Measurements from ENCODE around the gene DTX3.

The DTX3 gene

GRCh38 chr12:57581802-57582201, 22.8 kb upstream of the DTX3 start:
- POLR2A ChIA-PET, result no interaction called here
- no CpG with 5 or more reads among the region's 1 CpG for WGBS (ENCODE audit: insufficient coverage)
- Histone ChIP-seq H3K36me3 (ENCODE audit: control insufficient read depth in 4 of 4, insufficient read depth in 4 of 4, low read length in 3 of 4) (peaks cover 0 to 6% (median 2%) of the 10 kb centered on the region in 4 experiments), H3K27me3 (replicated peaks in 2 of 5; ENCODE audit: control insufficient read depth in 4 of 5, insufficient read depth in 5 of 5, low read length in 4 of 5) (peaks cover 0 to 24% (median 0%) of the 10 kb centered on the region in 5 experiments), H3K4me1 (ENCODE audit: control extremely low read depth in 1 of 4, control insufficient read depth in 4 of 4, insufficient read depth in 4 of 4, low read length in 3 of 4) (no peaks in the 10 kb centered on the region), H3K9me3 (ENCODE audit: control extremely low read depth in 1 of 5, control insufficient read depth in 4 of 5, insufficient read depth in 2 of 5, low read depth in 1 of 5, low read length in 4 of 5) (no peaks in the 10 kb centered on the region), H3K4me3 (ENCODE audit: control insufficient read depth in 1 of 7, extremely low read depth in 1 of 7, insufficient read depth in 4 of 7, low read depth in 2 of 7, low read length in 6 of 7) (no peak overlapping the region), H3K27ac (ENCODE audit: insufficient read depth in 1 of 2, low read depth in 1 of 2, low read length in 2 of 2, poor library complexity in 1 of 2, severe bottlenecking in 2 of 2) (no peak overlapping the region)
- CTCF ChIA-PET, result interaction anchor here (0.7 to 7.7 kb wide), 17 partner anchors 10 to 160 kb away, joined by 3 to 121 read pairs (median 7); no protein-coding TSS in a partner anchor
- no peak for DNase-seq

- ChIA-PET CTCF (interaction anchor here (0.7 to 7.7 kb wide), 17 partner anchors 10 to 187 kb away, joined by 3 to 121 read pairs (median 10); no protein-coding TSS in a partner anchor), POLR2A (no interaction called here)
- WGBS (ENCODE audit: insufficient coverage), result 100% methylated on average over 1 of the region's 1 CpG
- Histone ChIP-seq H3K27ac (ENCODE audit: insufficient read depth in 1 of 2, low read depth in 1 of 2, low read length in 2 of 2, poor library complexity in 1 of 2, severe bottlenecking in 2 of 2) (no peak overlapping the region), H3K36me3 (ENCODE audit: control insufficient read depth in 4 of 4, insufficient read depth in 4 of 4, low read length in 3 of 4) (peaks cover 0 to 6% (median 2%) of the 10 kb centered on the region in 4 experiments), H3K4me3 (ENCODE audit: control insufficient read depth in 1 of 7, extremely low read depth in 1 of 7, insufficient read depth in 4 of 7, low read depth in 2 of 7, low read length in 6 of 7) (no peak overlapping the region), H3K9me3 (ENCODE audit: control extremely low read depth in 1 of 5, control insufficient read depth in 4 of 5, insufficient read depth in 2 of 5, low read depth in 1 of 5, low read length in 4 of 5) (no peaks in the 10 kb centered on the region), H3K4me1 (ENCODE audit: control extremely low read depth in 1 of 4, control insufficient read depth in 4 of 4, insufficient read depth in 4 of 4, low read length in 3 of 4) (no peaks in the 10 kb centered on the region), H3K27me3 (replicated peaks in 2 of 5; ENCODE audit: control insufficient read depth in 4 of 5, insufficient read depth in 5 of 5, low read length in 4 of 5) (peaks cover 0 to 27% (median 4%) of the 10 kb centered on the region in 5 experiments)
- no peak for DNase-seq
Measured at GRCh38 chr12:57582440-57582839, 22.2 kb upstream of the DTX3 start.

- Histone ChIP-seq H3K4me1 (ENCODE audit: control extremely low read depth in 1 of 4, control insufficient read depth in 4 of 4, insufficient read depth in 4 of 4, low read length in 3 of 4) (no peaks in the 10 kb centered on the region), H3K4me3 (ENCODE audit: control insufficient read depth in 1 of 7, extremely low read depth in 1 of 7, insufficient read depth in 4 of 7, low read depth in 2 of 7, low read length in 6 of 7) (no peak overlapping the region), H3K27me3 (replicated peaks in 2 of 5; ENCODE audit: control insufficient read depth in 4 of 5, insufficient read depth in 5 of 5, low read length in 4 of 5) (peaks cover 0 to 25% (median 5%) of the 10 kb centered on the region in 5 experiments), H3K36me3 (ENCODE audit: control insufficient read depth in 4 of 4, insufficient read depth in 4 of 4, low read length in 3 of 4) (peaks cover 0 to 6% (median 0%) of the 10 kb centered on the region in 4 experiments), H3K27ac (ENCODE audit: insufficient read depth in 1 of 2, low read depth in 1 of 2, low read length in 2 of 2, poor library complexity in 1 of 2, severe bottlenecking in 2 of 2) (no peak overlapping the region), H3K9me3 (ENCODE audit: control extremely low read depth in 1 of 5, control insufficient read depth in 4 of 5, insufficient read depth in 2 of 5, low read depth in 1 of 5, low read length in 4 of 5) (no peaks in the 10 kb centered on the region)
- 59% methylated on average over 12 of the region's 13 CpGs for whole genome bisulfite sequencing (ENCODE audit: insufficient coverage)
- peak; percentile 88 to 93 (median 91) for DNase-seq
- POLR2A ChIA-PET, result interaction anchor here (0.6 kb wide), 1 partner anchor 55 kb away, joined by 3 read pairs; no protein-coding TSS in a partner anchor
- CTCF ChIA-PET, result interaction anchor here (0.6 to 7.7 kb wide), 31 partner anchors 8 to 259 kb away, joined by 3 to 121 read pairs (median 6); partner anchors contain the start of gene B4GALNT1
Measured at GRCh38 chr12:57583008-57583831, 21.4 kb upstream of the DTX3 start.

DNA sequence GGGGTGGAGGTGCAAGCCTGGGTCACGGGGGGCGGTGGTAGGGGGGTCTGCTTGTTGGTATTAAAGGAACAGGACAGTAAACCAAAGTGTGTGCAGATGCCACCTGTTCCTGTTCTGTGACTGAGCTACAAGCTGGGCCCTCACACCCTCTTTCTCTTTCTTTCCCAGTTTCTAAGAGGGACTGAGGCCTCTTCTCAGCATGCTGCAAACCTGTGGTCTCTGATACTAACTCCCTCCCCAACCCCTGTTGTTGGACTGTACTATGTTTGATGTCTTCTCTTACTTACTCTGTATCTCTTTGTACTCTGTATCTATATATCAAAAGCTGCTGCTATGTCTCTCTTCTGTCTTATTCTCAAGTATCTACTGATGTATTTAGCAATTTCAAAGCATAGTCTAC, 20.6 kb upstream of the DTX3 start:
- DNase-seq, result no peak
- Histone ChIP-seq H3K36me3 (ENCODE audit: control insufficient read depth in 4 of 4, insufficient read depth in 4 of 4, low read length in 3 of 4) (peaks cover 0 to 6% (median 0%) of the 10 kb centered on the region in 4 experiments), H3K4me1 (ENCODE audit: control extremely low read depth in 1 of 4, control insufficient read depth in 4 of 4, insufficient read depth in 4 of 4, low read length in 3 of 4) (no peaks in the 10 kb centered on the region), H3K4me3 (ENCODE audit: control insufficient read depth in 1 of 7, extremely low read depth in 1 of 7, insufficient read depth in 4 of 7, low read depth in 2 of 7, low read length in 6 of 7) (no peak overlapping the region), H3K27ac (ENCODE audit: insufficient read depth in 1 of 2, low read depth in 1 of 2, low read length in 2 of 2, poor library complexity in 1 of 2, severe bottlenecking in 2 of 2) (no peak overlapping the region), H3K9me3 (ENCODE audit: control extremely low read depth in 1 of 5, control insufficient read depth in 4 of 5, insufficient read depth in 2 of 5, low read depth in 1 of 5, low read length in 4 of 5) (no peaks in the 10 kb centered on the region), H3K27me3 (replicated peaks in 2 of 5; ENCODE audit: control insufficient read depth in 4 of 5, insufficient read depth in 5 of 5, low read length in 4 of 5) (peaks cover 0 to 25% (median 5%) of the 10 kb centered on the region in 5 experiments)
- POLR2A ChIA-PET, result no interaction called here
- no CpG with 5 or more reads among the region's 2 CpGs for whole genome bisulfite sequencing (ENCODE audit: insufficient coverage)
- CTCF ChIA-PET, result interaction anchor here (0.8 to 7.7 kb wide), 27 partner anchors 9 to 258 kb away, joined by 3 to 121 read pairs (median 6); partner anchors contain the start of genes ARHGEF25 and B4GALNT1

DNA sequence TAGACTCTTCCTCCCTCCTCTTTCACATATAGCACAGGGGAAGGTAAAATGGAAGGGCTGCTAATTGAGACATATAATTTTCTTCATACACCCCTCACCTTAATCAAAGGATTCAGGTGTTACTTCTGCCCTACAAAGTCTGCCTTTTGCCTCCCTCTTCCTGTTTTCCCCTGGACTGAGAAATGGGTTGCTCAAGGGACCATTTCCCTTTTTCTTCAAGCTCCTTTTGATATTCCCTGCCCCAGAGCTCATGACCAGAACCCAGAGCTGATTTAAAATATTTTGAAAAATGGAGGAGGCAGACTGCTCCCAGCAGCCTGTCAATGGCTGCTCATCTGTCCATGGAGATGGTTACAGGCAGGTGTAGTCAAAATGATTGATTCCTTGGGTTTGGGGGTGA, 19.9 kb upstream of the DTX3 start:
- peaks cover 0 to 6% (median 0%) of the 10 kb centered on the region in 4 experiments for H3K36me3 ChIP-seq (ENCODE audit: control insufficient read depth in 4 of 4, insufficient read depth in 4 of 4, low read length in 3 of 4)
- H3K4me1 ChIP-seq (ENCODE audit: control extremely low read depth in 1 of 4, control insufficient read depth in 4 of 4, insufficient read depth in 4 of 4, low read length in 3 of 4), result no peaks in the 10 kb centered on the region
- CTCF ChIA-PET, result interaction anchor here (0.6 to 7.7 kb wide), 24 partner anchors 8 to 217 kb away, joined by 3 to 121 read pairs (median 10); partner anchors contain the start of genes ARHGEF25 and B4GALNT1
- H3K4me3 ChIP-seq (ENCODE audit: control insufficient read depth in 1 of 7, extremely low read depth in 1 of 7, insufficient read depth in 4 of 7, low read depth in 2 of 7, low read length in 6 of 7), result no peak overlapping the region
- H3K27ac ChIP-seq (ENCODE audit: insufficient read depth in 1 of 2, low read depth in 1 of 2, low read length in 2 of 2, poor library complexity in 1 of 2, severe bottlenecking in 2 of 2), result no peak overlapping the region
- DNase-seq, result no peak
- H3K9me3 ChIP-seq (ENCODE audit: control extremely low read depth in 1 of 5, control insufficient read depth in 4 of 5, insufficient read depth in 2 of 5, low read depth in 1 of 5, low read length in 4 of 5), result no peaks in the 10 kb centered on the region
- H3K27me3 ChIP-seq (replicated peaks in 2 of 5; ENCODE audit: control insufficient read depth in 4 of 5, insufficient read depth in 5 of 5, low read length in 4 of 5), result peaks cover 0 to 25% (median 5%) of the 10 kb centered on the region in 5 experiments
- POLR2A ChIA-PET, result no interaction called here

DNA sequence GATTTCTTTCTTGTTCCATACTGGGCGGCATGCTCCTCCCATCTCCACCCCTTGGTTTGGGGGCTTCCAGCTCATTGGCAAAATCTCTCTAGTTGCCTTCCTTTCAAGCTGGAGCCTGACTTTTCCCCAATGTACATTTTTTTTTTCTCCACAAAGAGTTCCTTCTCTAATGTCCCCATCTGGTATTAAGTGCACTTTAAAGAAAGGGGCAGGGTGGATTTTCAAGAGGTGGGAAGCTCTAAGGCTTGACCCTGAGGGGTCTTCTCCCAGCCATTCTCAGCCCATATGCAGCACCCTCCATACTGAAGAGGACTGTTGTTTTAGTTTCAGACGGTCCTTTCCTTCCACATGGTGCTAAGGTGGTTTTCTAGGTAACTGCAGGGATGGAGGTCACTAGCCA, 19.5 kb upstream of the DTX3 start:
- Histone ChIP-seq H3K27me3 (replicated peaks in 2 of 5; ENCODE audit: control insufficient read depth in 4 of 5, insufficient read depth in 5 of 5, low read length in 4 of 5) (peaks cover 0 to 25% (median 5%) of the 10 kb centered on the region in 5 experiments), H3K4me3 (ENCODE audit: control insufficient read depth in 1 of 7, extremely low read depth in 1 of 7, insufficient read depth in 4 of 7, low read depth in 2 of 7, low read length in 6 of 7) (no peak overlapping the region), H3K36me3 (ENCODE audit: control insufficient read depth in 4 of 4, insufficient read depth in 4 of 4, low read length in 3 of 4) (peaks cover 0 to 3% (median 0%) of the 10 kb centered on the region in 4 experiments), H3K4me1 (ENCODE audit: control extremely low read depth in 1 of 4, control insufficient read depth in 4 of 4, insufficient read depth in 4 of 4, low read length in 3 of 4) (peaks cover 0 to 2% (median under 1%) of the 10 kb centered on the region in 4 experiments), H3K9me3 (ENCODE audit: control extremely low read depth in 1 of 5, control insufficient read depth in 4 of 5, insufficient read depth in 2 of 5, low read depth in 1 of 5, low read length in 4 of 5) (no peaks in the 10 kb centered on the region), H3K27ac (ENCODE audit: insufficient read depth in 1 of 2, low read depth in 1 of 2, low read length in 2 of 2, poor library complexity in 1 of 2, severe bottlenecking in 2 of 2) (no peak overlapping the region)
- 100% methylated on average over 2 of the region's 2 CpGs for WGBS (ENCODE audit: insufficient coverage)
- CTCF ChIA-PET, result interaction anchor here (0.6 to 7.7 kb wide), 20 partner anchors 8 to 912 kb away, joined by 3 to 121 read pairs (median 12); partner anchors contain the start of gene B4GALNT1
- DNase-seq, result no peak
- POLR2A ChIA-PET, result interaction anchor here (0.6 kb wide), 1 partner anchor 118 kb away, joined by 6 read pairs; no protein-coding TSS in a partner anchor
